Activated CD8-positive, alpha-beta memory T cell treated with anti-CD3 and anti-CD28 coated beads for 4 hours (primary cell): ENCODE measurements around the gene ABCF2.

Source experiments
- DNase-seq, 2 donors: peaks; one replicate each; pipeline ENCODE4 v3.0.0-alpha.2; 2020; ENCODE audit warnings: low read depth in 2 of 2

The ABCF2 gene

DNA sequence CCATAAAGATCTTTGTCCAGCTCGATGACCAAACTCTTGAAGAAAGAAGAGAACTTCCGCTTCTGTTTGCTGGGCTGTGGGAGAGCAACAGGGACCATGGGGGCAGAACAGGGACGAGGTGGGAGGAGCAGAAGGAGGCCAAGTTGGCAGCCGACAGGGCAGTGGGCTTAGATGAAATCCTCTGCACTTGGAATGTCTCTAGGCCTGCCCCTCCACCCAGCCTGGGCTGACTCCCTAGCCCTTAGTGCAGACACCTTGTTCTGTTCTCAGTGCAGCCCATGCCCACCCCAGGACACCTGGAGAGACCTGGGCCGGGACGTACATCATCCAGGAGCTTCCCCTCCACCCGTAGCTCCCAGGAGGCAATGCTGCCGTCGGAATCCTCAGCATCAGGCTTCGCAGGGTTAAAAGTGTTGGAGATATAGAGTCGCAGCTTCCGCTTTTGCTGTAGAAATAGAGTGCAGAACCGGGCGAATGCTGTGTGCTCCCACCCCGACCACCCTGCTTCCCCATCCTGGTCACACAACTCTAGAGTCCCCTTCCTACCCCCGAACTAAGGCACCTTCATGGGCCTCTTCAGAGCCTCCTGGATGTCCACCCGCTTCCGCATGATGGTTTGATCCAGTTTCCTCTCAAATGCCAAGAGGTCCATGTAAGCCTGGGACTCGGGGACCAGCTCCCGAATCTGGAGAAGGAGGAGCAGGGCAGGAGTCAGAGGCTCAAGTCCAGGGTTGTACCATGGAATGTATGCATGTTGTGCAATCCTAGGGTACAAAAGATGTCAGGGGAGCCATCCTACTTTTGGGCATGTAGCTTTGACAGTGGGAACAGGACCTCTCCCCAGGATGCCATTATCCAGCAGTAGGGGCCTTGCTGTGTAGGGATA lies 15.4 kb upstream of the ABCF2 start:
- no peak for DNase-seq

GRCh38 chr7:151241755-151242096 lies 14.7 kb upstream of the ABCF2 start:
- DNase-seq = no peak

DNA sequence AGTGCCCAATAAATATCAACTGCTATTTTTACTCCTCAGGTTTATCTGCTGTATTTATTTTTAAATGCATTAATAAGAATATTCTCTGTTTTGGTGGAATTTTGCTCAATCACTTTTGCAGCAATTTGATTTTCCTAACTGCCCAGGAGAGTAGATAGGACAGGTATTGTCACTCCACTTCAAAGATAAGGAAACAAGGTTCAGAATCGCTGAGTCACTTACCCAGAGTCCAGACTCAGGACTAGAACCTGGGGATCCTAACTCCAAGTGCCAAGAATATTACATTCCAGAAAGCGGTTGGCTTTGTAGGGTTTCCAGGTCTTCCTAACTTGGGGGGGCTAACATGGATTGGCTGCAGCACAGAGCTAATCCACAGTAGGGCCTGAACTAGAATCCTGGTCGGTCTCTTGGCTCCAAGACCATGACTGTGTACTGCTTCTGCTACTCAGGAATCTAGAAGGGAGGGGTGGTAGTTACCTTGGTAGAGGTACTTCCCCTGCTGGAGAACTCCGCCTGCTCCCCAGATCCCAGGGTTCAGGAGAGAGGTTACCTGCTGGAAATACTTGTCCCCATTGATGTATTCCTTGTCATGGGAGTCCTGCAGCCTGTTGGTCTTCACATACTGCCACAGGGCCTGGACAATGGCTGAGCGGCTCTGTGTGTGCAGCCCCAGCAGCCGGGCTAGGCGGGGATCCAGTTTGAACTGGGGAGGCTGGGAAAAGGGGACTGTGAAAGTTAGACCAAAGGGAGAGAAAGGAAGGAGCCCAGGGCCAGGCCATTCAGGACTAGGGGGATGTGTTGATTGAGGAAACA lies 14.1 kb upstream of the ABCF2 start:
- no peak for DNase-seq

DNA sequence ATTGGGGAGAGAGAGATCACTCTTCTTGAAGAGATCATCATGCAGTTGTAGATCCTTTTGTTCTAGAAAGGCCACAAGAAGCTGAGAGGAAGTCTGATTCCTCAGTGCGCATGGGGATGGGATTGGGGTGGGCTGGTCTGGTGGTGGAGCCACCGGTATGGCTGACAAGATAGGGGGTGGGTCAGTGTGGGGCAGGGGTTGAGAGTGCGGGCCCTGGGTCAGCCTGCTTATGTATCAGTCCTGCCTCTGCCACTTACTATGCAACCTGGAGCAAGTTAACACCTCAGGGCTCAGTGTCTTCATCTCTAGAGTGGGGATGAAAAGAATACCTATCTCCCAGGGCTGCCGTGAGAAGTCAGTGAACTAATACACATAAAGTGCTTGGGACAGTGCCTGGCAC lies 13.5 kb upstream of the ABCF2 start:
- DNase-seq = no peak

- DNase-seq = no peak
These were observed 12.9 kb upstream of the ABCF2 start for GRCh38 chr7:151239837-151240459.

DNA sequence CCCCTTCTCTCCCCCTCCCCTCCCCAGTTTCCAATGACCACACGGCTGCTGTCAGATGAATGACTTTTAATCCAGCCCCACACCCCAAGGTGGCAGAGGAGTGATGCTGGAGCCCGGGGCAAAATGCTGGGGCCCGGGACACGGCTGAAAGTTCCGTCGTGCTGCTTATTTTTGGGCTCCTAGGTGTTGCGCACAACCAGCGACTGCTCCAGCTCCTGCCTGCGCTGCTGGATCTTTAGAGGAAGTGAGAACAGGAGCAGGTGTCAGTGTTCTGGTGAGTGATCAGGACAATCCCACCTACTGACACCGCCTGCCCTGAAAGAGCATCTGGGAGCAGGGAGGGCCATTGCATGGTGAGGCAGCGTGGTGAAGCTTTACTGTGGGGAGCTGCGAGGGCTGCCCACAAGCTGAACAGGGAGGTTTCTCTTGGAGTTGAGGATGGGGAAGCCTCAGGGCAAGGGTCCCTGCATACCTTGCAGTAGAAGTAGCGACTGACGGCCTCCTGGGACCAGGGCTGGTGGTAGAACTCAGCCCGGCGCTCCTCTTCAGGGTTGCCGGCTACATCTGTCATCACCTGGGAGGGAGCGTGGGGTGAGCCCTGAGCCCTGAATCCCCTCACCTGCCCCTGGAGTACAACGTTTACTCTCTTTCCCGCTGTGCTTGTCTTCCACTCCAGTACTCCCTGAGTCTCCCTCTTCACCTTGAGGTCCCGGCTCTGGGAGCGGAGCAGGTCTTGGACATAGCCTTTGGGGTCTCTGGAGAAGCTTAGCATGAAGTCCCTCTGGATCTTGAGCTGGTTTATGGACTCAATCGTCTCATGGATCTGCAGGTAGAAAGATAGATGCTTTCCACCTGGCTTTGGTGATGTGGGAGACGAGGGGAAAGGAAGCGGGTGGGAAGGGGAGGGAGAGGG lies 12.2 kb upstream of the ABCF2 start:
- DNase-seq = no peak

DNA sequence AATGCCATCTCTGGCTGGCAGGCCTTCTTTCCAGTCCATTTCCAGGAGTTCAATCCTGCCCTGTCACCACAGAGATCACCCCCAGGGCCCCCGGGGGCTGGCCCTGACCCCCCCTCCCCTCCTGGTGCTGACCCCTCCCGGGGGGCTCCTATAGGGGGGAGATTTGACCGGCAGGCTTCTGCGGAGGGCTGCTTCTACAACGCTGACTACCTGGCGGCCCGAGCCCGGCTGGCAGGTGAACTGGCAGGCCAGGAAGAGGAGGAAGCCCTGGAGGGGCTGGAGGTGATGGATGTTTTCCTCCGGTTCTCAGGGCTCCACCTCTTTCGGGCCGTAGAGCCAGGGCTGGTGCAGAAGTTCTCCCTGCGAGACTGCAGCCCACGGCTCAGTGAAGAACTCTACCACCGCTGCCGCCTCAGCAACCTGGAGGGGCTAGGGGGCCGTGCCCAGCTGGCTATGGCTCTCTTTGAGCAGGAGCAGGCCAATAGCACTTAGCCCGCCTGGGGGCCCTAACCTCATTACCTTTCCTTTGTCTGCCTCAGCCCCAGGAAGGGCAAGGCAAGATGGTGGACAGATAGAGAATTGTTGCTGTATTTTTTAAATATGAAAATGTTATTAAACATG lies 11.3 kb upstream of the ABCF2 start:
- no peak for DNase-seq

GRCh38 chr7:151237244-151238189 lies 10.5 kb upstream of the ABCF2 start:
- no peak for DNase-seq

DNA sequence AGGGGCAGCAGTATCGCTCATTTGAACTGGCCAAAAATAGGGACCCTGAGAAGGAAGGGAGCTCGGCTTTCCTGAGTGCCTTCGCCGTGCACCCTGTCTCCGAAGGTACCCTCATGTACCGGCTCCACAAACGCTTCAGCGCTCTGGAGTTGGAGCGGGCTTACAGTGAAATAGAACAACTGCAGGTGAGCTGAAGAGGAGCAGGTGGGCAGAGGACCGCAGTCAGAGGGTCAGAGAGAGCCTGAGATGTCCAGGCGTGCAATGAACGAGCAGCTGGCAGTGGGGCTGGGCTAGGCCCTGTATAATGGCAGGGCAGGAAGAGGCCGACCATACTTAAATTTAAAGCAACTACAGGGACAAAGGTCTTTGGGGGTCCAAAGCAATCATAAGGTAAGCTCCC lies 9.4 kb upstream of the ABCF2 start:
- DNase-seq = no peak

- no peak for DNase-seq
These were observed 8.2 kb upstream of the ABCF2 start for GRCh38 chr7:151235091-151235787.

DNA sequence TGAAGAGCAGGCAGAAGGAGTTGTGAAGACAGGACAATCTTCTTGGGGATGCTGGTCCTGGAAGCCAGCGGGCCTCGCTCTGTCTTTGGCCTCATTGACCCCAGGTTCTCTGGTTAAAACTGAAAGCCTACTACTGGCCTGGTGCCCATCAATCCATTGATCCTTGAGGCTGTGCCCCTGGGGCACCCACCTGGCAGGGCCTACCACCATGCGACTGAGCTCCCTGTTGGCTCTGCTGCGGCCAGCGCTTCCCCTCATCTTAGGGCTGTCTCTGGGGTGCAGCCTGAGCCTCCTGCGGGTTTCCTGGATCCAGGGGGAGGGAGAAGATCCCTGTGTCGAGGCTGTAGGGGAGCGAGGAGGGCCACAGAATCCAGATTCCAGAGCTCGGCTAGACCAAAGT lies 6.8 kb upstream of the ABCF2 start:
- DNase-seq = no peak

GRCh38 chr7:151232917-151233701 lies 6.1 kb upstream of the ABCF2 start:
- DNase-seq = peak; percentile 48 to 69

DNA sequence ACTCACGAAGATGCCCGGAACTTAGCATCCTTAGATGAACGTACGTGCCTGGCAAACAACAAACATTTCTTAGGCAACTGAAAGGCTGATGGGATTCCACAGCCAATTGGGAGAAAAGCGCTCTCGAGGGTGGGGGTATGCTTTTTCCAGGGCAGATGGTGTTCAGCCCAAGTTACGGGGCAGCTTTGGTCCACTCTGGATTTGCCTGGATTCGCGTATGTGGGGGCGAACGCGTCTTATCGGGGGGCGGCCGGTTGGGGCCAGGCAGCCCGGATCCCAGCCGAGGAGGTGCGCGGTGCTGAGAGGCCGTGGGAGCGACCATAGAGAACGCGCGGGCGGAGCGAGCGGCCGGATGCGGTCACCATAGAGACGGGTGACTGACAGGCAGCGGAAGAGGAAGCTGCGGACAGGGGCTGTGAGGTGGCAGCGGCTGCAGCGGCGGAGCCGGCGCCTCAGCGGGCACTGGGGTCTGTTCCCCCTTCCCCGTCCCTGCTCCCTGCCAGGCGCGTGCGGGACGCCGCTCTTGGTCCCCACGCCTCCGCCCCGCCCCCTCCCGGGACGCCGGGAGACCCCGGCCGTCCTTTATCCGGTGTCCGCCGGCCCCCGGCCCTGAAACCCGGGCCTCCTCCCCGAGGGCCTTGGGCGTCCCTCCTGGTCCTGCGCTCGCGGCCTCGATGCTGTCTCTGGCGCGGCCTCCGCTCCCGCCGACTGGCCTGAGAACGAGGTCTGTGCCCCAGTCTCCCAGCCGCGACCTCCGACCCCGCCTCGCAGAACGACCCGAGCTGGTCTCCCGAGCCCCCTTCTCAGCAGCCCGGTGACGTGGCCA lies 5.3 kb upstream of the ABCF2 start, which contains the start of gene CHPF2:
CHPF2 (plus strand) TSS at position 393 of the 826 bp plus-strand sequence. CDS start 1,529 bp downstream, outside the sequence.
- DNase-seq = peak; percentile 83 to 86

DNA sequence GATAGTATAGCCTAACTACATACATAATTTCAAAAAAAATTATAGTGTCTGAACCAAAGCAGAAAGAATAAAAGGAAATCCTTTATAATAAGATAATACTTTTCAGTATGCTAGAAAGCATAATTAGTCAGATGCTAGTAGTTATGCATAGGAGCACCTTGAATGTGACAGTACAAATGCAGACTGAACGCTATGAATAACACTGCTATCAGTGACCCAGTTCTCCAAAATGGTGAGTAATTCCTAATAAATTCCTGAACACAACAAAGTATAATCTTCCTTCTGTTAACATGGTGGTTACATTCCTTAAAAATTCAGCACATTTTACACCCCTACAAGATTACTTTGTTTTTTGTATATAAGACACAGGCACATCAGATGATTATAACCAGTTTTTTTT lies 4.1 kb upstream of the ABCF2 start:
- DNase-seq = no peak

GRCh38 chr7:151229249-151229648 lies 2.2 kb upstream of the ABCF2 start:
- no peak for DNase-seq

- DNase-seq = no peak
These were observed 1.2 kb upstream of the ABCF2 start for GRCh38 chr7:151228024-151228866.

DNA sequence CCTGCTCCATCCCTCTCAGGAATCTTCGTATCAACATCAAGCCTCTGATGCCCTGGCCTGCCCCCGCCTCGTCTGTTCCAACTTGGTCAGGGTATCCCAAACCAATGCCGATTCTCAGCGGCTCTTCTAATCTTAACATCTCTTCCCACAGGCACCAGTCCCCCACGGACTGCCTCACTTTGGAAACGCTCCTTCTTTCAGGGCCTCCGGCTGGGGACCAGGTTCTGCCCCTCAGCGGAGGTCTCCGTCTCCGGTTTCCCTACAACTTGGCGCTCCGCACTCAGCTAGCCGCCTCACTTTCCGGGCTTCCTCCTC lies 488 bp downstream of the ABCF2 start:
- no peak for DNase-seq
